Ectodermal cell (in vitro differentiated cells): ENCODE data around the gene ZMYND11.
"Not testable (repeated sequence)": the region's sequence is repeated elsewhere in the genome, so short reads cannot be mapped to it uniquely, and the experiment has no call there.

Experiments
- H3K27ac ChIP-seq: 2 replicates; pipeline ENCODE4 v1.7.0; 2013; ENCODE audit warnings: mild to moderate bottlenecking, low read depth, low read length; ENCODE audit not compliant: insufficient read depth, poor library complexity, severe bottlenecking
- H3K27me3 ChIP-seq: 2 replicates; pipeline ENCODE4 v1.7.0; 2013; ENCODE audit warnings: mild to moderate bottlenecking, low read length; ENCODE audit not compliant: insufficient read depth, control insufficient read depth, poor library complexity, severe bottlenecking
- H3K36me3 ChIP-seq: one replicate; pipeline ENCODE4 v1.7.0; 2013; ENCODE audit warnings: low read length; ENCODE audit not compliant: control insufficient read depth, insufficient read depth
- H3K4me1 ChIP-seq: one replicate; pipeline ENCODE4 v1.7.0; 2013; ENCODE audit warnings: low read length; ENCODE audit not compliant: control insufficient read depth, insufficient read depth
- H3K4me3 ChIP-seq: 2 replicates; pipeline ENCODE4 v1.7.0; 2013; ENCODE audit warnings: low read depth, low read length, control low read depth; ENCODE audit not compliant: insufficient read depth
- H3K9me3 ChIP-seq: 2 replicates; pipeline ENCODE4 v1.7.0; 2013; ENCODE audit warnings: mild to moderate bottlenecking, low read length, moderate library complexity; ENCODE audit not compliant: control insufficient read depth
- WGBS, 2 experiments: methylation state at CpG; one replicate each; pipeline ENCODE4 v1.1.7; 2013; ENCODE audit warnings: missing lambda C conversion rate in 2 of 2; 5-methylcytosine and 5-hydroxymethylcytosine counted together

The ZMYND11 gene

DNA sequence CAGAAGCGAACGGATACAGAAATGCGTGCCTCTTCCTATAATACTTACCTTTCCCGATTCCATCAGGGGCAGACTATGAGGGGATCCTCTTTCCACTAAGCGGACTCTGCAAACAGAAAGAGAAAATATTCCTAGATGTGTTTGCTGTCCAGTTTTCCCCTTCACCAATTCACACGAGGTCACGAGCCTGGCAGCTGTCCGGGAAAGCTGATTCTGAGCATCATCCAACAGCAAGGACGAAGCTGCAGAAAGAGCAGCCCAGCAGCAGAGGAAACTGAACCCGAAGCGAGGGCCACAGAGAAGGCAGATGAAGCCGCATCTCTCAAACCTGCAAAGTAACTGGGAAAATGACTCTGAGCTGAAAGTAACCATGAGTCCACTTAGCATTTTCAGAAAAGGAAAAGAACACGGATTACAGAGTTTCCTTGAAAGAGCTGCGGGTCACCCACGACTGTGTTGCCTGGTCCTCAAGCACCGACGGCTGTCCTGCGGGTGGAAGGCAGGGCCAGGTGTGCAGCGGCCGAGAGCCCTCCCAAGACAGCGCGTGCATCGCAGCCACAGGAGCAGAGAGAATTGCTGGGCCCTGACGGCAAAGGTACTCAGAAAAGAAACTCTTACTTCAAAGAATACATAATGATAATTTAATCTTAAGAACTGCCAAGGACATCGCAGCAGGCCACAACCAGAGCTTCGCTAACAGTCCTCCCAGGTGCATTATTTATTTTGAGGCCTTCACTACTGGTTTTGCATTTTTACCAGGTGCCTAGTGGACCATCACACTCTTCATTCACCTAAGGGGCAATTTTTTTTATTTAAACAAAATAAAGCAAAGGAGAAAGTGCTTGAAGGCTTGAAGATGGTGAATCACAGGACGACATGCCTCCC, 153.3 kb downstream of the ZMYND11 start:
- no peaks in the 10 kb centered on the region for H3K36me3 ChIP-seq
- 92% methylated on average over 27 of the region's 27 CpGs for WGBS, 2 experiments

DNA sequence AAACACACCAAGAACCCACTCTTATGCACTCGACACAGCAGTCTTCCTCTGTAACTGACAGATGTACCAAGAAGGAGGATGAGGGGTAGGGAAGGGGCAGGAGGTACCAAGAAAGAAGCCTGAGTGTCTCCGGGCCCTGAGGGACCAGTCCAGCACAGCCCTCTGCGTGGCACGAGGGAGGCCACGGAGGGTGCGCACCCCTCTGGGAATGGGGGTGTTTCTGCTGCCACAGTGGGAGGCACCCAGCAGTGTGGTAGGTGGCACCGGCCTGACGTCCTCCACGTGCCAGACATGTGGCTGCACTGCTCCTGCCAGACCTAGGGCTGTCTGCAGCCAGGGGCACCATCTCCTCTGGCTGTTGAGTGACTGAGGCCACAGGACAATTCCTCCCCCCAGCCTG, 154.3 kb downstream of the ZMYND11 start:
- H3K4me3 ChIP-seq, result no peak overlapping the region
- H3K27ac ChIP-seq, result no peak overlapping the region
- H3K27me3 ChIP-seq, result no peaks in the 10 kb centered on the region
- 95 to 98% methylated on average over 9 of the region's 9 CpGs for WGBS, 2 experiments
- H3K36me3 ChIP-seq, result no peaks in the 10 kb centered on the region
- no peaks in the 10 kb centered on the region for H3K9me3 ChIP-seq
- H3K4me1 ChIP-seq, result no peaks in the 10 kb centered on the region

More for the DNA sequence above, 153.3 kb downstream of the ZMYND11 start:
- H3K4me1 ChIP-seq, result no peaks in the 10 kb centered on the region
- no peak overlapping the region for H3K27ac ChIP-seq
- no peaks in the 10 kb centered on the region for H3K9me3 ChIP-seq
- H3K4me3 ChIP-seq, result no peak overlapping the region
- H3K27me3 ChIP-seq, result no peaks in the 10 kb centered on the region

DNA sequence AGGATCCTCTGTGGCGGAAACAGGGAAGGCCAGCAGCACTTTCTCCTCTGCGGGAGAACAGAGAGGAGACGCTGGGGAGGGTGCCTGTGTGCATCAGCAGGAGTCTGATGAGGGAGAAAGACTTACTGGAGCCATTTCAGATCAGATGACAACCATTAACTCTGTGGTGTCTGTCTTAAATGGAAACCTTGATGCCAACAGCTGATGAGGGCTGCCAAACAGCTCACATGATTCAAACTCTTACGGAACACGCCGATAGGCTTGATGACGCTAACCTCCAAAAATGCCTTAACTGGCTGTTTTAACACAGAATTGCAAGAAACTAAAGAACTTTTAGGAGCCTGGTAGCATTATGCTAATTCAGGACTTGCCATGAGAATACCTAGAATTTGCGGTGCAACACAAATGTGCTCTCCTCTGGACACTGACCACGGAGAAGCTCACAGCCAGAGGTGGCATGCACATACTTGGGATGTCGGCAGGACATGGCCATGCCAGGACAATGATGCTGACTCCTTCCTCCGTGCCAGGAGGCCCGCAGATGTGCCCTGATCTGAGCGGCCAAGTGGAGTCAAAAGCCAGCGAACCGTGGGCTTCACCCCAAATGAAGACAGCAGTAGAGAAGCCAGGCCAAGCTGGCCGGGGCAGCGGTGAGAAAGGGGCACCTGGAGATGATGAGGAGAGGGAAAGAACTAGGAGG, 154.9 kb downstream of the ZMYND11 start:
- H3K27ac ChIP-seq, result no peak overlapping the region
- no peak overlapping the region for H3K4me3 ChIP-seq
- no peaks in the 10 kb centered on the region for H3K4me1 ChIP-seq
- H3K9me3 ChIP-seq, result no peaks in the 10 kb centered on the region
- 94 to 95% methylated on average over 17 of the region's 17 CpGs for WGBS, 2 experiments
- no peaks in the 10 kb centered on the region for H3K27me3 ChIP-seq
- no peaks in the 10 kb centered on the region for H3K36me3 ChIP-seq

DNA sequence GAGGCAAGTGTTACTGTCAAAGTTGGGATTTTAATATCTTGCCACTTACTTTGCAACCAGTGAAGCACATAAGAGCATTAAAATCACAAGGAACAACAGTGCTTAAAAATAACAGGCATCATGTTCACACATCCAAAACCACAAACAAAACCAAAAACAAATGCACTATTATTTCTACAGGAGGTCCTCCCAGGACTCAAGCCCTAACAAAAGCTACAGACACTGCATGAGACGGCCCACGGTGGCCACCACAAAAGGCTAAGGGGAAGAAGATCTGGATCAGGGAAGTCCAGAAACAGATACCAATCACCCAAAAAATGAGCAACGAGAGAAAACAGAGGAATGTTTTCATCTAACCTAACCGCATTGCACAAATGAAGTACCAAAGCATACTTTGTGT, 158.4 kb downstream of the ZMYND11 start:
- Histone ChIP-seq H3K4me3 (no peak overlapping the region), H3K36me3 (no peaks in the 10 kb centered on the region), H3K27me3 (no peaks in the 10 kb centered on the region), H3K27ac (no peak overlapping the region), H3K9me3 (no peaks in the 10 kb centered on the region), H3K4me1 (no peaks in the 10 kb centered on the region)
- 79 to 83% methylated on average over 4 of the region's 4 CpGs for WGBS, 2 experiments

DNA sequence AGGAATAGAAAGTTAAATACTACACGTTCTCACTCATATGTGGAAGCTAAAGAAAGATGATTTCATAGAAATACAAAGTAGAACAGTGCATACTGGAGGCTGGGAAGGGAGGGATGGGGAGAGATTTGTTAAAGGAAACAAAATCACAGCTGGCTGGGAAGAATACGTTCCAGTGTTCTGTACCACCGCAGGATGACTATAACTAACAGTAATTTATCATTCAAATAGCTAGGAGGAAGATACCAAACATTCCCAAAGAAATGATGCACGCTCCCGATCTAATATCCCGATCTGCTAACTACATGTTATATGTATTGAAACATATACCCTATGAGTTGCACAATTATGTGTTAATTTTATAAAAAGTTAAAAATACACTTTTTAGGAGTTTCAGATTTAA, 162.3 kb downstream of the ZMYND11 start:
- Histone ChIP-seq H3K4me3 (no peak overlapping the region), H3K27me3 (no peaks in the 10 kb centered on the region), H3K9me3 (no peaks in the 10 kb centered on the region), H3K4me1 (no peaks in the 10 kb centered on the region), H3K27ac (no peak overlapping the region), H3K36me3 (no peaks in the 10 kb centered on the region)
- 91 to 100% methylated on average over 3 of the region's 6 CpGs for WGBS, 2 experiments

DNA sequence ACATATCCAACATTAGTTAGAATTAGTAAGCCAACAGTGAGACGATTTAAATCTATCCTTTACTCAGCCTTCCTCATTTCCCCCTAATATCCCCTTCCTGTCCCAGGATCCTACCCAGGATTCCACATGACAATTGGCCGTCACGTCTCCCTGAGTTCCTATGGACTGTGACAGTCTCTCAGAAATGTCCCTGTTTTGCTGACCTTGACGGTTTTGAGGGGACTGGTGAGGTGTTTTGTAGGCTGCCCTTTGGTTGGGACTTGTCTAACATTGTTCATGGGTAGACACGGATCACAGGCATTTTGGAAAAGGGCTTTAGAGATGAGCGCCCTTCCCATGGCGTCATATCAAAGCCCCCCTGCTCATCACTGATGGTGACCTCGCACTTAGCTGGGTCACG, 162.8 kb downstream of the ZMYND11 start:
- H3K36me3 ChIP-seq, result no peaks in the 10 kb centered on the region
- H3K27me3 ChIP-seq, result no peaks in the 10 kb centered on the region
- no peaks in the 10 kb centered on the region for H3K9me3 ChIP-seq
- H3K4me1 ChIP-seq, result no peaks in the 10 kb centered on the region
- no peak overlapping the region for H3K4me3 ChIP-seq
- 90 to 91% methylated on average over 9 of the region's 9 CpGs for WGBS, 2 experiments
- no peak overlapping the region for H3K27ac ChIP-seq

DNA sequence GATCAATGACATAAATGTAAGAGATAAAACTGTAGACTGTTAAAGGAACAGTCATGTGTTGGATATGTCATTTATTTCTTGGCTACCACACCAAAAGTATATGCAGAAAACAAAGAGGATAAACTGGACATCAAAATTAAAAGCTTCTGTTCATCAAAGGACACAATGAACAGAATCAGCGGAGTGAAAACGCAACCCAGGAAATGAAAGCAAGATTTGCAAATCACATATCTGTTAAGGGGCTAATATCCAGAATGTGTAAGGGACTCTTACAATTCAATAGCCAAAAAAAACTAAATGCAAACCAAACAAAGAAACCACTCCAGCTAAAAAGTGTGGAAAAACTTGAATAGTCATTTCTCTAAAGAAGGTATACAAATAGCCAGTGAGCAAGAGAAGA, 164.3 kb downstream of the ZMYND11 start:
- Histone ChIP-seq H3K27ac (no peak overlapping the region), H3K36me3 (no peaks in the 10 kb centered on the region), H3K4me3 (no peak overlapping the region), H3K4me1 (no peaks in the 10 kb centered on the region), H3K9me3 (no peaks in the 10 kb centered on the region), H3K27me3 (no peaks in the 10 kb centered on the region)
- 94 to 96% methylated on average over 2 of the region's 2 CpGs for WGBS, 2 experiments

DNA sequence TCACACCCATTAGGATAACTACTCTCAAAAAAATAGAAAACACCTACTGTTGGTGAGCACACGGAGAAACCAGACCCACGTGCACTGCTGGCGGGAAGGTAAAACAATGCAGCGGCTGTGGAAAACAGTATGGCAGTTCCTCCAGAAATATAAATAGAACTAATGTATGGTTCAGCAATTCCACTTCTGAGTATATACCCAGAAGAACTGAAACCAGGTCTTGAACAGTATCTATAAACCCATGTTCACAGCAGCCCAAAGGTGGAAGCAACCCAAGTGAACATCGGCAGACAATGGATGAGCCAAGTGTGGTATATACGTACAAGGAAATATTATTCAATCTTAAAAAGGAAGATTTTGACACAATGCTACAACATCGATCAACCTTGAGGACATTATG, 164.7 kb downstream of the ZMYND11 start:
- Histone ChIP-seq H3K4me3 (no peak overlapping the region), H3K4me1 (no peaks in the 10 kb centered on the region), H3K27me3 (no peaks in the 10 kb centered on the region), H3K27ac (no peak overlapping the region), H3K36me3 (no peaks in the 10 kb centered on the region), H3K9me3 (no peaks in the 10 kb centered on the region)
- WGBS, 2 experiments, result 93 to 95% methylated on average over 7 of the region's 7 CpGs

DNA sequence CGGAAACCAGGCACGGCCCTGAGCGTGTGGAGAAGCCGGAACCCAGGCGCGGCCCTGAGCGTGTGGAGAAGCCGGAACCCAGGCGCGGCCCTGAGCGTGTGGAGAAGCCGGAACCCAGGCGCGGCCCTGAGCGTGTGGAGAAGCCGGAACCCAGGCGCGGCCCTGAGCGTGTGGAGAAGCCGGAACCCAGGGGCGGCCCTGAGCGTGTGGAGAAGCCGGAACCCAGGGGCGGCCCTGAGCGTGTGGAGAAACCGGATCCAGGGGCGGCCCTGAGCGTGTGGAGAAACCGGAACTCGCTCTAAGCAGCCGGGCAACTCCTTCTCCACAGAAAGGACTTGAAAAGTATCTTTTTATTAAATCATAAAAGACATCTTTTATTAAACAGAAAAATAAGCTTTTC, 165.3 kb downstream of the ZMYND11 start:
- not testable (repeated sequence) for H3K27ac ChIP-seq, H3K36me3 ChIP-seq, H3K4me1 ChIP-seq, H3K4me3 ChIP-seq, H3K9me3 ChIP-seq, H3K27me3 ChIP-seq
- WGBS, 2 experiments, result 96% methylated on average over 26 to 29 of the region's 31 CpGs

DNA sequence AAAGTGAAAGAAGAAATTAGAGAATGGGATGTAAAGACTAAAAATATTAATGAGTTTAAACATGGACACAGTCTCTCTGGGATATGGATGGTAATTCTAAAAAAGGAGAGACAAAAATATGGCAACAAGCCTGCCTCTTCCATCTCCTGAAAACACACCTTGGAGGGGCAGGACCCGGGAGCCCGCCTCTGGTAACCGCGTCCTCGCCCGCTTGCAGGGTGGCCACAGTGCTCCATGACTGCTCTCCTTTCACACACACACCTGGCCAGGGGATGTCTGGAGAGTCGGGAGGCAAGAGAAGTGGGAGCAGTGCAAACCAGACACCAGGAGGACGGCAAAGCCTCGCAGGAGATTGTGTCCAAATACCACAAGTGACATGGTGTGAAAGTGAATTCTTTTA, 166.3 kb downstream of the ZMYND11 start:
- Histone ChIP-seq H3K27ac (no peak overlapping the region), H3K4me1 (no peaks in the 10 kb centered on the region), H3K36me3 (no peaks in the 10 kb centered on the region), H3K4me3 (no peak overlapping the region), H3K9me3 (no peaks in the 10 kb centered on the region), H3K27me3 (no peaks in the 10 kb centered on the region)
- 95 to 97% methylated on average over 9 of the region's 9 CpGs for WGBS, 2 experiments
